Coronary artery (tissue), 2 donors: ENCODE results near the gene LMF1.

ENCODE experiments used
- DNase-seq: peaks from one replicate; pipeline ENCODE4 v3.0.0-alpha.2; 2017; ENCODE audit warnings: low spot score
- H3K27ac ChIP-seq, 2 donors: fragments of 200-600 bp; sonication (generic); one replicate each; pipeline ENCODE4 v1.5.1; 2016 to 2019
- H3K4me3 ChIP-seq: fragments of 200-600 bp; sonication (generic); 2 replicates; pipeline ENCODE4 v1.5.1; 2016; ENCODE audit warnings: mild to moderate bottlenecking, moderate library complexity
- CTCF ChIP-seq: fragments of 200-600 bp; sonication (generic); IDR thresholded peaks from one replicate; pipeline ENCODE4 v1.5.1; 2019; ENCODE audit warnings: antibody characterized with exemption

LMF1 gene

GRCh38 chr16:965487-965886 is 5.3 kb downstream of the LMF1 start:
- H3K27ac ChIP-seq: no peak overlapping the region

DNA sequence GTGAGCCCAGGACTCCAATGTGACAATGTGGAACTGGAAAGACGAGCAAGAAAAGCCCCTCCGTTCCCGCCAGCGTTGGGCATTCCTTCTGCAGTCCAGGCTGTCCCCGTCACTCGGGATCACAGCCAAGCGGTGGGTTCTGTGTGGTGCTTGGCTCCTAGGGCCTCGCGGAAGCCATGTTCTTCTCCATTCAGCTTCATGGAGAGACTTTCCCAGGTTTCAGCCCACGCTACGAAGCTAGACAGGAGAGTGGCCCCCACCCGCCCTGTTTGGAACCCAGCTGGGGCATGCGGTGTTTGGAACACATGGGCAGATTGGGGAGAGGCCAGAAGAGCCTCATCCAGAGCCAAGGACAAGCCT is 5.8 kb downstream of the LMF1 start:
- no peak overlapping the region for H3K4me3 ChIP-seq
- no peak for TF ChIP-seq CTCF
- H3K27ac ChIP-seq: no peak overlapping the region
- DNase-seq: no peak

More at GRCh38 chr16:965487-965886, 5.3 kb downstream of the LMF1 start:
- DNase-seq: no peak
- no peak overlapping the region for H3K4me3 ChIP-seq
- no peak for TF ChIP-seq CTCF

DNA sequence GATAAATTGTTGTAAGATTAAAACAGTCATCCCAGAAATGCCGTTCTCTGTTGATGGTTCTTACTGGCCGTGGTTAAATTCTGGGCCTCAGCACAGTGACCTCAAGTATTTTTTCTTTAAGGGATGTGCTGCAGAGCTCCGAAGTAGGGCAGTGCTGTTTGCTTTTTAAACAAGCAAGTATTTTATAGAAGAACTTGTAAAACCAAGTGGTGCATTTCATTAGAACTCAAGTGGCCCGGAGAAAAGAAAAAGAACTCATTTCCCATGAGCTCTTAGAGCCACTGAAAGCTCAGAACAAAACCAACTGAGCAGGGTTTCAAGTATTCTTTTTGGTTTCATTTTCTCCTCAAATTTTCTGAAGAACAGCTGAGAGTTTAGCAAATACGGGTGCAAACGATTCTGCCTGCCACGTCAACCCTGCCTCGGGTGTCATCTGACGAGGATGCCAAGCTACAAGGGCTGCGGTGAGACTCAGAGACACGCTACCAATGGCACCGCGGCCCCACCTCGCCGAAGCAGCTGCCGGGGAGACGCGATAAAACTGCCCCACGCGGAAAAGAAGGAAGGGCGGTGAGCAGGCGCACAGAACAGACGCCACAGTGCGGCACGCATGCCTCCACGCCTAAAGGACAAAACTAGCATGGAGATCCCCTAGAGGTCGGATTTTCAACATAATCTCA is 6.3 kb downstream of the LMF1 start:
- no peak overlapping the region for H3K27ac ChIP-seq
- DNase-seq: no peak

GRCh38 chr16:963913-964312 is 6.9 kb downstream of the LMF1 start:
- H3K27ac ChIP-seq: no peak overlapping the region
- DNase-seq: no peak
- TF ChIP-seq CTCF: no peak
- no peak overlapping the region for H3K4me3 ChIP-seq

More for the DNA sequence above, 6.3 kb downstream of the LMF1 start:
- TF ChIP-seq CTCF: no peak
- H3K4me3 ChIP-seq: no peak overlapping the region

DNA sequence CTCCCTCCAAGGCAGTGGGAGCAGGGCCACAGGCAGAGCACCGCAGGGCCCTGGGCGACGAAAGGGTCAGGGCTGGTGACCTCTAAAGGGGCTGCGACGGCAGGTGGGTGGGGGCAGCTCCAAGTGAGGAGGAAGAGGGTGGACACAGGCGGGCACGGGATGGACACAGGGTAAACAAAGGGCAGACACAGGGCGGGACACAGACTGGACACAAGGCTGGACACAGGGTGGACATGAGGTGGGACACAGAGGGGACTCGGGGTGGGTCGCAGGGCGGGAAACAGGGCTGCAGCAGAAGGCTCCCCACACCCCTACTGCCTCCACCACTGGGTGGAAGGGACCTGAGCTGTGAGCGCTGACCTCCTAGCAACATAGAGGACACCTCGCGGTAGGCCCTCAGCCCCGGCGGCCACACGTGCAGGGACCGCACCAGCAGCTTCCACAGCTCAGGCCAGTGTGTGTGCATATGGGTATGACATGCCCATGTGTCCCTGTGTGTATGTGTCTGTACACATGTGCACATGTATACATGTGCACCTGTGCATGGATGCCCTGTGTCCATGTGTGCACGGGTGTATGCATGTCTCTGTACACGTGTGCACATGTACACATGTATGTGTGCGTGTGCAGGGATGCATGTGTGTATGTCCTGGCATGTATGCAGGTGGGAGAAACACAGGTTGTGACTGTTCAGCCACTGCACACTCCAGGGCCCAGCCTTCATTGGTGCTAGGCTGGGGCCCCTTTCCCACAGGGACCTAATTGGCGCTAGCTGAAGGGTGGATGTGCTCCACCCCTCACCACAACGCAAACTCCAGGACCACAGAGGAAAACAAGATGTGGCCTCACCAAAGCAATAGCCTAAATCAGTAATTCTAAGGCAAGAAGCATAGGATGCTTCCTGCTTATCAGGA is 7.6 kb downstream of the LMF1 start:
- Histone ChIP-seq H3K27ac (no peak overlapping the region), H3K4me3 (no peak overlapping the region)
- no peak for TF ChIP-seq CTCF
- DNase-seq: no peak

- no peak for TF ChIP-seq CTCF
- H3K27ac ChIP-seq: no peak overlapping the region
- DNase-seq: peak; percentile 69
- H3K4me3 ChIP-seq: no peak overlapping the region
Measured at GRCh38 chr16:962366-962765, 8.4 kb downstream of the LMF1 start.
